ENCODE results near the gene TFPI. TPM values are rescaled to one million over a fixed set of nuclear protein-coding genes. Genes with fewer than 3 reads are reported as not detected.

The TFPI gene
- total RNA-seq, 1 experiment from 2014 or later, result 129 TPM

DNA sequence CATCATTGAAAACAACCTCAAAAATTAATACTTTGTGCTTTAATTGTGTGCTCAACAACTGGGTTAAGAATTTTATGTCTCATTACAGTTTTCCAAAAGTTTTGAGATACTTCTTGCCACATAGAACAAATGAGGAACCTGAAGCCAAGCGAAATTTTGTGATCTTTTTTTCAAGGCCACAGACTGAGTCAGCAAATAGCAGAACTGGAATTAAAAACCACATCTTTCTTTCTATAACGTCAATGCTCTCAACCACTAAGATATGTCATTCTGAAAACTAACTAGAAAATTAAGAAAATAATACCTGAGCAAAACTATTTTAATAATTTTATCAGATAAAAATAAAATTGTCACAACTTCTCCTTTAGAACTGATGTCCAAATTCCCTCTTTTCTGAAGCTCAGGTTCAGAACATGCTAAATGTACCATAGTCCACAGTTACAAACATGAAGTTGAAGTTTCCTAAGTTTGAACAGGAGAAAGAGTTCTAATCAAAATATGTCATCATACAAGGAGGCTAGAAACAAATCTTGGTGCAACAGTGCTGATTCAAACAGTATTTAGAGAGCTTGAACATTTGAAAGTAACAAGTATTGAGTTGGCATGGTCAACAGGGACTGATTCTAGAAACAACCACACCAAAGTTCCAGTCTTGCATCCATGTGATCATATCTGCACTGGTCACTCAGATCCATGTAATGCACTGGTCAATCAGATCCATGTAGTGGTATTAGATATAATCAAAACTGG, 78.6 kb downstream of the TFPI start:
- POLR2A ChIA-PET, result no interaction called here
- intact Hi-C loops (cut with micrococcal nuclease; ENCODE audit: unreplicated experiment), result no loop called here
- no peaks in the 10 kb centered on the region for H3K27me3 ChIP-seq (ENCODE audit: control insufficient read depth, insufficient read depth, low read length)
- no peaks in the 10 kb centered on the region for H3K4me1 ChIP-seq (ENCODE audit: control insufficient read depth, insufficient read depth, low read length)
- H3K36me3 ChIP-seq (ENCODE audit: control insufficient read depth, insufficient read depth, low read length), result peaks cover 12% of the 10 kb centered on the region; the same call in 1 of the 2 replicates
- in situ Hi-C loops (cut with HindIII; ENCODE audit: low pct_unique_long_range_greater_than_20kb, low sequenced_read_pairs), result no loop called here
- no peak for DNase-seq (ENCODE audit: low read depth, low spot score)
- H3K9me3 ChIP-seq (ENCODE audit: control insufficient read depth, insufficient read depth, low read depth, low read length), result no peaks in the 10 kb centered on the region
- no peak for ATAC-seq
- BruUV-seq (replicated peaks), result no TSS peak
- no peak overlapping the region for H3K4me3 ChIP-seq (ENCODE audit: low read depth in 2 of 2, low read length in 2 of 2)
- TF ChIP-seq, protein P1, sequence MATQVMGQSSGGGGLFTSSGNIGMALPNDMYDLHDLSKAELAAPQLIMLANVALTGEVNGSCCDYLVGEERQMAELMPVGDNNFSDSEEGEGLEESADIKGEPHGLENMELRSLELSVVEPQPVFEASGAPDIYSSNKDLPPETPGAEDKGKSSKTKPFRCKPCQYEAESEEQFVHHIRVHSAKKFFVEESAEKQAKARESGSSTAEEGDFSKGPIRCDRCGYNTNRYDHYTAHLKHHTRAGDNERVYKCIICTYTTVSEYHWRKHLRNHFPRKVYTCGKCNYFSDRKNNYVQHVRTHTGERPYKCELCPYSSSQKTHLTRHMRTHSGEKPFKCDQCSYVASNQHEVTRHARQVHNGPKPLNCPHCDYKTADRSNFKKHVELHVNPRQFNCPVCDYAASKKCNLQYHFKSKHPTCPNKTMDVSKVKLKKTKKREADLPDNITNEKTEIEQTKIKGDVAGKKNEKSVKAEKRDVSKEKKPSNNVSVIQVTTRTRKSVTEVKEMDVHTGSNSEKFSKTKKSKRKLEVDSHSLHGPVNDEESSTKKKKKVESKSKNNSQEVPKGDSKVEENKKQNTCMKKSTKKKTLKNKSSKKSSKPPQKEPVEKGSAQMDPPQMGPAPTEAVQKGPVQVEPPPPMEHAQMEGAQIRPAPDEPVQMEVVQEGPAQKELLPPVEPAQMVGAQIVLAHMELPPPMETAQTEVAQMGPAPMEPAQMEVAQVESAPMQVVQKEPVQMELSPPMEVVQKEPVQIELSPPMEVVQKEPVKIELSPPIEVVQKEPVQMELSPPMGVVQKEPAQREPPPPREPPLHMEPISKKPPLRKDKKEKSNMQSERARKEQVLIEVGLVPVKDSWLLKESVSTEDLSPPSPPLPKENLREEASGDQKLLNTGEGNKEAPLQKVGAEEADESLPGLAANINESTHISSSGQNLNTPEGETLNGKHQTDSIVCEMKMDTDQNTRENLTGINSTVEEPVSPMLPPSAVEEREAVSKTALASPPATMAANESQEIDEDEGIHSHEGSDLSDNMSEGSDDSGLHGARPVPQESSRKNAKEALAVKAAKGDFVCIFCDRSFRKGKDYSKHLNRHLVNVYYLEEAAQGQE (IDR thresholded peaks at IDR 0.05; ENCODE audit: insufficient read depth in 1 of 2, low read depth in 2 of 2, low read length in 1 of 2), result no peak
- no peak for TF ChIP-seq SIN3A (IDR thresholded peaks at IDR 0.05; ENCODE audit: borderline replicate concordance, insufficient read depth, low read depth, low read length)
- TF ChIP-seq POLR2AphosphoS5 (IDR thresholded peaks at IDR 0.05; ENCODE audit: low read depth, low read length), result no peak
- no peak for TF ChIP-seq TCF7L2 (IDR thresholded peaks at IDR 0.05; ENCODE audit: low read depth, low read length)
- TF ChIP-seq, protein P2, sequence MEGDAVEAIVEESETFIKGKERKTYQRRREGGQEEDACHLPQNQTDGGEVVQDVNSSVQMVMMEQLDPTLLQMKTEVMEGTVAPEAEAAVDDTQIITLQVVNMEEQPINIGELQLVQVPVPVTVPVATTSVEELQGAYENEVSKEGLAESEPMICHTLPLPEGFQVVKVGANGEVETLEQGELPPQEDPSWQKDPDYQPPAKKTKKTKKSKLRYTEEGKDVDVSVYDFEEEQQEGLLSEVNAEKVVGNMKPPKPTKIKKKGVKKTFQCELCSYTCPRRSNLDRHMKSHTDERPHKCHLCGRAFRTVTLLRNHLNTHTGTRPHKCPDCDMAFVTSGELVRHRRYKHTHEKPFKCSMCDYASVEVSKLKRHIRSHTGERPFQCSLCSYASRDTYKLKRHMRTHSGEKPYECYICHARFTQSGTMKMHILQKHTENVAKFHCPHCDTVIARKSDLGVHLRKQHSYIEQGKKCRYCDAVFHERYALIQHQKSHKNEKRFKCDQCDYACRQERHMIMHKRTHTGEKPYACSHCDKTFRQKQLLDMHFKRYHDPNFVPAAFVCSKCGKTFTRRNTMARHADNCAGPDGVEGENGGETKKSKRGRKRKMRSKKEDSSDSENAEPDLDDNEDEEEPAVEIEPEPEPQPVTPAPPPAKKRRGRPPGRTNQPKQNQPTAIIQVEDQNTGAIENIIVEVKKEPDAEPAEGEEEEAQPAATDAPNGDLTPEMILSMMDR (IDR thresholded peaks at IDR 0.05), result no peak
- CTCF ChIA-PET, result no interaction called here
- H3K27ac ChIP-seq (ENCODE audit: low read length), result no peak overlapping the region

DNA sequence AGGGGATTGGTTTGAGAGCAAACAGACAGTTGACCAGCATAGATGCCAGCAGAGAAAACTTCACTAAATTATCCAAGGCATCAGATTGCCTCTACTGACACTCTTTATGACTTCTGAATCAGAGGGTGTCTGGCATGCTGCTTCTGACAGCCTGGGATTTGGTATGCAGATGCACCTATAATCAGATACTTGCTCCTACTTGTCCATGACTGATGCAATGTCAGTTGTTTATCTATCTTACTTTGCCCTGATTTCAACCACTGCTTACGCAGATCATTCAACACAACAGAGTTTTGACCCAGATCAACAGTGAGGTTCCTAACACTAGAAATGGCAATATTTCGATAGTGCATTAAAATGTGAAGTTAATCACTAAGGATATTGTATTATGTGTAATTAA, 83.5 kb downstream of the TFPI start:
- H3K4me1 ChIP-seq (ENCODE audit: control insufficient read depth, insufficient read depth, low read length), result no peaks in the 10 kb centered on the region
- no peak overlapping the region for H3K27ac ChIP-seq (ENCODE audit: low read length)
- no peak for TF ChIP-seq SIN3A (IDR thresholded peaks at IDR 0.05; ENCODE audit: borderline replicate concordance, insufficient read depth, low read depth, low read length)
- no peak for TF ChIP-seq POLR2AphosphoS5 (IDR thresholded peaks at IDR 0.05; ENCODE audit: low read depth, low read length)
- TF ChIP-seq, protein P1 (IDR thresholded peaks at IDR 0.05; ENCODE audit: insufficient read depth in 1 of 2, low read depth in 2 of 2, low read length in 1 of 2), result no peak
- no peaks in the 10 kb centered on the region for H3K9me3 ChIP-seq (ENCODE audit: control insufficient read depth, insufficient read depth, low read depth, low read length)
- in situ Hi-C loops (cut with HindIII; ENCODE audit: low pct_unique_long_range_greater_than_20kb, low sequenced_read_pairs), result no loop called here
- no peak overlapping the region for H3K4me3 ChIP-seq (ENCODE audit: low read depth in 2 of 2, low read length in 2 of 2)
- ChIA-PET CTCF (no interaction called here), POLR2A (no interaction called here)
- no TSS peak for BruUV-seq (replicated peaks)
- no peaks in the 10 kb centered on the region for H3K27me3 ChIP-seq (ENCODE audit: control insufficient read depth, insufficient read depth, low read length)
- DNase-seq (ENCODE audit: low read depth, low spot score), result no peak
- no peak for ATAC-seq
- intact Hi-C loops (cut with micrococcal nuclease; ENCODE audit: unreplicated experiment), result no loop called here
- peaks cover 19% of the 10 kb centered on the region; the same call in 1 of the 2 replicates for H3K36me3 ChIP-seq (ENCODE audit: control insufficient read depth, insufficient read depth, low read length)

Data from Panc1 (cell line).